IgD-negative memory B cell (primary cell): ENCODE data around the gene TMEM98. TPM values are rescaled to one million over a fixed set of nuclear protein-coding genes. Genes with fewer than 3 reads are reported as not detected.
"Not testable (repeated sequence)": the region's sequence is repeated elsewhere in the genome, so short reads cannot be mapped to it uniquely, and the experiment has no call there.

Experiments
- H3K27ac Mint-ChIP-seq, 3 donors: one replicate each; pipeline ENCODE4 v1.8.0; 2020 to 2022; ENCODE audit warnings: mild to moderate bottlenecking in 3 of 3, mixed read lengths in 3 of 3, moderate library complexity in 1 of 3
- H3K27me3 Mint-ChIP-seq: one replicate; pipeline ENCODE4 v1.8.0; 2021; ENCODE audit warnings: mixed read lengths
- H3K36me3 Mint-ChIP-seq: one replicate; pipeline ENCODE4 v1.8.0; 2020; ENCODE audit warnings: mild to moderate bottlenecking, mixed read lengths
- H3K4me1 Mint-ChIP-seq, 3 donors: one replicate each; pipeline ENCODE4 v1.8.0; 2020 to 2022; ENCODE audit warnings: mixed read lengths in 3 of 3, mild to moderate bottlenecking in 1 of 3
- H3K4me3 Mint-ChIP-seq, 4 donors: one replicate each; pipeline ENCODE4 v1.8.0; 2020 to 2022; ENCODE audit warnings: mild to moderate bottlenecking in 4 of 4, mixed read lengths in 4 of 4, moderate library complexity in 3 of 4
- H3K9me3 Mint-ChIP-seq, 3 donors: one replicate each; pipeline ENCODE4 v1.8.0; 2020 to 2021; ENCODE audit warnings: mixed read lengths in 3 of 3, mild to moderate bottlenecking in 1 of 3
- polyA plus RNA-seq: library from polyadenylated mRNA; unstranded; fragments of 300-500 nt; fragmentation: Illumina TruSeq; gene quantifications from one replicate; pipeline ENCODE4 v1.2.3, GENCODE V29; 2021

TMEM98 gene
- polyA plus RNA-seq, 1 donor from 2014 or later = not detected

DNA sequence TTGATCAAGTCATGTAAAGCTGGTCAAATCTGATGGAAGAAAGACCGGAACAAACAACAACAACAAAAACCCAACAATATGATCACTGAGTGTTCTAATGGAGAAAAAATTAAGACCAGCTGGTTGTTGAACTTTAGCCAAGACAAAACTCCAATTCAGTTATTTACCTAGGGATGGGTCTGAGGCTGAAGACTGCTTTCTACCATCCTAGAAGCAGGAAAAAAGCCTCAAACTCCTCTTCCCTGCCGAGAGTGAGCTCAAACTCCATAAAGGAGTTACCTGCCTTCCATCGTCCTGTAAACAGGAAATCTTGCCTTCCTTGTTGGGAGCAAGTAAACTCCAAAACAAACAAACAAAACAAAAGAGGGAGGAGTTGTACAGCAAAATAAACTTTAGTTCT is 23.1 kb upstream of the TMEM98 start:
- Mint-ChIP-seq H3K4me3 (no peak overlapping the region), H3K27me3 (peaks cover 9% of the 10 kb centered on the region), H3K36me3 (no peaks in the 10 kb centered on the region), H3K9me3 (no peaks in the 10 kb centered on the region), H3K27ac (peak overlapping the region in 1 of 3 donors; percentile 36), H3K4me1 (peaks cover 0 to 4% (median 0%) of the 10 kb centered on the region in 3 donors)

GRCh38 chr17:32907583-32907982 is 20.4 kb upstream of the TMEM98 start:
- peaks cover 0 to 5% (median 0%) of the 10 kb centered on the region in 3 donors for H3K4me1 Mint-ChIP-seq
- no peaks in the 10 kb centered on the region for H3K9me3 Mint-ChIP-seq
- H3K36me3 Mint-ChIP-seq = no peaks in the 10 kb centered on the region
- no peak overlapping the region for H3K27ac Mint-ChIP-seq
- H3K4me3 Mint-ChIP-seq = no peak overlapping the region
- H3K27me3 Mint-ChIP-seq = peaks cover 7% of the 10 kb centered on the region

DNA sequence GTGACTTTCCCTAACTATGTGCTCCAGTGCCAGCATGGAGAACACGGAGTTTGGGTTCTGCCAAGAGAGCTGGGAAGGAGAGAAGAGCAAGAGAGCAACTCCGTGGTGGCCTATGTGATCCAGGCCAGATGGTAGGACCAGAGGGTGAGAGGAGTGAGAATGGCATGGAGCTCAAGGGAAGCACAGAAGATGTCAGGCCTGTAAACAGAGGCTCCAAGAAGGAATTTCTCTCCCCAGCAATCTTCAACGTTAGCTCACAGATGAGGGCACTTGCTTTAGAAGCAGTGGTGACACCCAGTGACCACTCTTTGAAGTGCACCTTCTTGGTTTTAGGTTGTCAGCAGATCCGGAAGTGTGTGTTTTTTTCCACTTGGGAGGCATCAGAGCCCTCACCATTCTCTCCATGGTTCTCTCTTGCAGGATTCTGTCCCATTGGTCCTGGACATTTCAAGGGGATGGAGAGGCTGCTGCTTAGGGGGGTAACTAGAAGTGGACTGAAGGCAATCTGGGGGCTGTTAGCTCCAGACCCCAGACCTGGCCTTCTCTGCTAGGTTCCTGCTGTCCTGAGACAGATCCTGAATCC is 18.1 kb upstream of the TMEM98 start:
- no peak overlapping the region for H3K4me3 Mint-ChIP-seq
- peaks cover 0 to 5% (median 0%) of the 10 kb centered on the region in 3 donors for H3K4me1 Mint-ChIP-seq
- no peaks in the 10 kb centered on the region for H3K9me3 Mint-ChIP-seq
- peaks cover 3% of the 10 kb centered on the region for H3K27me3 Mint-ChIP-seq
- no peak overlapping the region for H3K27ac Mint-ChIP-seq
- H3K36me3 Mint-ChIP-seq = no peaks in the 10 kb centered on the region

DNA sequence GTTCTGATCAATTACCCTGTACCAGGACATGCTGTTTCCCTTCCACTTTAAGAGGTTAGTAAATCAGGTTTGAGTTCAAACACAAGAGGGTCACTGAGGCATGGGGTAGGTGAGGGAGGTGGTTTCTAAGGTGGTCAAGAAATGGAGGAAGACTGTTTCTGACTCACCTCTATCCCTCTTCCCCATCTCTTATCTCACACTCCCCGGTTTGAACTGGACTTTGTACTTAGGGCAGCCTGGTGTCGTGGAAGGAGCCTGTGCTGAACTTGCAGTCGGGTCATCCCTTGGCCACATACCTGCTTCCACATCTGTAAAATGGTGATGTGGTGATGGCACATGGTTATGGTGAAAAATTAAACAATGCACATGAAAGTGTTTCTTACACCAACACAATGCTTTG is 17.2 kb upstream of the TMEM98 start:
- H3K27me3 Mint-ChIP-seq = peaks cover 3% of the 10 kb centered on the region
- H3K4me3 Mint-ChIP-seq = no peak overlapping the region
- H3K27ac Mint-ChIP-seq = no peak overlapping the region
- no peaks in the 10 kb centered on the region for H3K36me3 Mint-ChIP-seq
- H3K9me3 Mint-ChIP-seq = no peaks in the 10 kb centered on the region
- H3K4me1 Mint-ChIP-seq = peaks cover 0 to 5% (median 0%) of the 10 kb centered on the region in 3 donors

- H3K27me3 Mint-ChIP-seq = no peaks in the 10 kb centered on the region
- H3K36me3 Mint-ChIP-seq = no peaks in the 10 kb centered on the region
- H3K4me3 Mint-ChIP-seq = no peak overlapping the region
- H3K27ac Mint-ChIP-seq = no peak overlapping the region
- H3K9me3 Mint-ChIP-seq = no peaks in the 10 kb centered on the region
- peaks cover 0 to 5% (median 0%) of the 10 kb centered on the region in 3 donors for H3K4me1 Mint-ChIP-seq
Measured at GRCh38 chr17:32912218-32912897, 15.6 kb upstream of the TMEM98 start.

DNA sequence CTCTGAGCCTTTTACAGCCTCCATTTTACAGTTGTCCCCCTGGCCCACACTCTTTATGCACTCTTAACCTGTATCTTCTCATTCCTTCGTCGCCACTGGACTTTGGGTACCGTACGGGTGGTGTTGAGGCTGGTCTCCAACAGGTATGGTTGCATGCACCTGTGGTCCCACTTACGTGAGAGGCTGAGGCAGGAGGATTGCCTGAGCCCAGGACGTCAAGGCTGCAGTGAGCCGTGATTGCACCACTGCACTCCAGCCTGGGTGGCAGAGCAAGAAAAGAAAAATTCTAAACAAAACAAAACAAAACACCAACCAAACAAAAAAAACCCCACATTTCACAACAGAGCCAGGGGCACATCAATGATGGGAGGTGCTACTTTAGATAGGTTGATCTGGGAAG is 14.4 kb upstream of the TMEM98 start:
- Mint-ChIP-seq H3K4me3 (no peak overlapping the region), H3K36me3 (no peaks in the 10 kb centered on the region), H3K27ac (no peak overlapping the region), H3K4me1 (peaks cover 0 to 5% (median 0%) of the 10 kb centered on the region in 3 donors), H3K9me3 (no peaks in the 10 kb centered on the region), H3K27me3 (no peaks in the 10 kb centered on the region)

DNA sequence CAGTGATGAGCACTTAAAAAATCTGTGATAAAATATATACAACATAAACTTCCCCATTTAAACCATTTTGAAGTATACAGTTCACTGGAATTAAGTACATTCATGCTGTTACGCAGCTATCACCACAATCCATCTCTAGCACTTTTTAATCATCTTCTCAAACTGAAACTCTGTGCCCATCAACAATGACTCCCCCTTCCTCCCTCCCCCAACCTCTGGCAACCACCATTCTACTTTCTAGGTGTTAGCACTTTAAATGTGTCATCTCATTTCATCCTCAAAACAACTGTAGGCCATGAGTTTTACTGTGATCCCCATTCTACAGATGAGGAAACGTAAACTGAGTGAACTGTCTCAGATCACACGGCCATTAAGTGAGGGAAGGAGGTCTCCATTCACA is 13.8 kb upstream of the TMEM98 start:
- Mint-ChIP-seq H3K27me3 (no peaks in the 10 kb centered on the region), H3K4me3 (no peak overlapping the region)

GRCh38 chr17:32915245-32915644 is 12.7 kb upstream of the TMEM98 start:
- Mint-ChIP-seq H3K9me3 (no peaks in the 10 kb centered on the region), H3K4me1 (no peaks in the 10 kb centered on the region), H3K36me3 (no peaks in the 10 kb centered on the region), H3K27me3 (no peaks in the 10 kb centered on the region), H3K4me3 (no peak overlapping the region), H3K27ac (no peak overlapping the region)

More for the DNA sequence above, 13.8 kb upstream of the TMEM98 start:
- no peak overlapping the region for H3K27ac Mint-ChIP-seq
- peaks cover 0 to 5% (median 0%) of the 10 kb centered on the region in 3 donors for H3K4me1 Mint-ChIP-seq
- H3K9me3 Mint-ChIP-seq = no peaks in the 10 kb centered on the region
- H3K36me3 Mint-ChIP-seq = no peaks in the 10 kb centered on the region

GRCh38 chr17:32916134-32916533 is 11.8 kb upstream of the TMEM98 start:
- peak overlapping the region in 1 of 3 donors; percentile 24 for H3K27ac Mint-ChIP-seq
- H3K27me3 Mint-ChIP-seq = no peaks in the 10 kb centered on the region
- no peak overlapping the region for H3K4me3 Mint-ChIP-seq
- no peaks in the 10 kb centered on the region for H3K9me3 Mint-ChIP-seq
- no peaks in the 10 kb centered on the region for H3K4me1 Mint-ChIP-seq
- no peaks in the 10 kb centered on the region for H3K36me3 Mint-ChIP-seq

DNA sequence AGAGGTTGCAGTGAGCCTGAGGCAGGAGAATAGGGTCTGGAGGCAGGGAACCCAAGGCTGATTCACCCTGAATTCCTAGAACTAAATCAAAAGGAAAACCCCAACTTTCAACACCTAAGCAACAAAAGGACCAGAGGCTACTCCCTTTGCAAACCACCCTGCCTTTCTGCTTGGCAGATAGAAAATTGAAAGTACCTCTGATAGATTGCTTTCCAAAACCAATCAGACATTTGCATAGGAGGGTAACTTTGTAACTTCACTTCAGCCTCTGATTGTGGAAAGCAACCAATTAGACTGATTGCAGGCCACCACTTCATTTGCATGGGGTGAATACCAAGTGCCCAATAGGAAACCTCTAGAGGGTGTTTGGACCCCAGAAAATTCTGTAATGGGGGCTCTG is 10.9 kb upstream of the TMEM98 start:
- Mint-ChIP-seq H3K36me3 (no peaks in the 10 kb centered on the region), H3K27me3 (no peaks in the 10 kb centered on the region)

DNA sequence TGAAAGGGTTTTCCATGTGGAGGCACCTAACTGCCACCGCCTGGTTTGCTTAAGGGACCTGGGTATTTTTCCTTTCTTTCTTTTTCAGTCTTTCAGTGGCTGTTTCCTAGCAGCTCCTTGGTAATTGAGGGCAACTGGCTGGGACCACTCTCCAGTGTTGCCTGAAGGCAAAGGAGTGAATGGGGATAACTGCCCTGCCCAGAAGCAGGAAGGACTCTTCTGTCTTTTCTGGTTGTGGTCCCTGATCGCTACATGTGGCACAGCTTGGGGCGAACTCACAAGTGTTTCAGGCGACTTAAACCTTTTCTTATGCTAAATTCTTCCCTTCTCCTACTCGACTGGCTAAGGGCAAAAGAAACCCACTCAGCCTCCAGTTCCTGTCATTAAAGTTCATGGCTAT is 10.1 kb upstream of the TMEM98 start:
- H3K4me1 Mint-ChIP-seq = no peaks in the 10 kb centered on the region
- H3K9me3 Mint-ChIP-seq = no peaks in the 10 kb centered on the region
- no peak overlapping the region for H3K4me3 Mint-ChIP-seq
- H3K36me3 Mint-ChIP-seq = no peaks in the 10 kb centered on the region
- H3K27me3 Mint-ChIP-seq = no peaks in the 10 kb centered on the region
- H3K27ac Mint-ChIP-seq = no peak overlapping the region

More for the DNA sequence above, 10.9 kb upstream of the TMEM98 start:
- Mint-ChIP-seq H3K27ac (no peak overlapping the region), H3K4me1 (no peaks in the 10 kb centered on the region), H3K9me3 (no peaks in the 10 kb centered on the region), H3K4me3 (no peak overlapping the region)

- not testable (repeated sequence) for H3K27ac Mint-ChIP-seq, H3K4me1 Mint-ChIP-seq, H3K4me3 Mint-ChIP-seq, H3K9me3 Mint-ChIP-seq, H3K27me3 Mint-ChIP-seq, H3K36me3 Mint-ChIP-seq
Measured at GRCh38 chr17:32919876-32920275, 8.1 kb upstream of the TMEM98 start.

DNA sequence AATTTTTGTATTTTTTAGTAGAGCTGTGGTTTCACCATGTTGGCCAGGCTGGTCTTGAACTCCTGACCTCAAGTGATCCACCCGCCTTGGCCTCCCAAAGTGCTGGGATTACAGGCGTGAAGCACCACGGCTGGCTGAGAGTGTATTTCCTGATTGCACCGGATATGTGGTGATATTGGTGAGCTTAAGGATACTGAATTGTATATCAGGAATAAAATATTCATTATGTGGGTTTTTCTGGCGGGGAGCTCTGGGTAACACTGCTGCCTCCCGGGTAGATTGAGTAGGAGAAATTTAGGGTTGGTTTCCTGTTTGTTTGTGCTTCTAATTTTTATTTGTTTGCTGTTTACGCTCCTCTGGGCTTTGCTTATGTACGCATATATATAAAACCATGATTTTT is 7.7 kb upstream of the TMEM98 start:
- Mint-ChIP-seq H3K4me3 (no peak overlapping the region), H3K4me1 (no peaks in the 10 kb centered on the region), H3K9me3 (no peaks in the 10 kb centered on the region), H3K27me3 (no peaks in the 10 kb centered on the region), H3K36me3 (no peaks in the 10 kb centered on the region), H3K27ac (no peak overlapping the region)

DNA sequence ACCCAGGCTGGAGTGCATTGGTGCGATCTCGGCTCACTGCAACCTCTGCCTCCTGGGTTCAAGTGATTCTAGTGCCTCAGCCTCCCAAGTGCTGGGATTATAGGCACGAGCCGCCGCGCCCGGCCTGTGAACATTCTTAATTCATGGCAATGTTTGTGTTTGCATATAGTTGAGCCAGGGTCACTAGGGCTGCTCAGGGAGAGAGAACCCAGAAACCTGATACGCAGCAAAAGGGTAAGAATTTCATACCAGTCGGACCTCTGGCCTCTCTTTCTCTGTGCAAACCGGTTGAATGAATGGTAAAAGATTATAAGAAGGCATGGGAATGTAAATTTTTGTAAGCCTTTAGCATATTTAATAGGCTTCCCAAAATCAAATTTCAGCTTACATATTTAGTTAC is 6.9 kb upstream of the TMEM98 start:
- no peaks in the 10 kb centered on the region for H3K9me3 Mint-ChIP-seq
- no peaks in the 10 kb centered on the region for H3K4me1 Mint-ChIP-seq
- H3K27ac Mint-ChIP-seq = no peak overlapping the region
- H3K4me3 Mint-ChIP-seq = no peak overlapping the region
- H3K36me3 Mint-ChIP-seq = no peaks in the 10 kb centered on the region
- H3K27me3 Mint-ChIP-seq = no peaks in the 10 kb centered on the region

DNA sequence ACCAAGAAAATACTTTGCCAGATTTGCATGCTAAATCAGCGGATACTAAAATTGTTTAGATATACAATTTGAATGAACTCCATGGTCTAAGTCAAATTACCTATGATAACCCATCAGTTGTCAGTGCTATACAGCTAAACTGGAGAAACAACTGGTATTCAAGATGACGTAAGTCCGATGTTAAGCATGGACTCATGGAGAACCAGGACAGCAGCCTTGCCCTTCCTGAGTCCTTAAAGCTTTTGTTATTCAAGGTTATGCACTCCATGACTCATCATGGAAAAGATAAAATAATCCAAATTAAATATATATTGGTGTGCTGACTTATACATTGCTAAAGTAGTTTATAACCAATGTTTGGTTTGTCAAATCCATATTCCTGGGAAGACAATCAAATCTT is 4.0 kb upstream of the TMEM98 start:
- not testable (repeated sequence) for H3K4me1 Mint-ChIP-seq, H3K9me3 Mint-ChIP-seq, H3K36me3 Mint-ChIP-seq, H3K27ac Mint-ChIP-seq, H3K27me3 Mint-ChIP-seq, H3K4me3 Mint-ChIP-seq

DNA sequence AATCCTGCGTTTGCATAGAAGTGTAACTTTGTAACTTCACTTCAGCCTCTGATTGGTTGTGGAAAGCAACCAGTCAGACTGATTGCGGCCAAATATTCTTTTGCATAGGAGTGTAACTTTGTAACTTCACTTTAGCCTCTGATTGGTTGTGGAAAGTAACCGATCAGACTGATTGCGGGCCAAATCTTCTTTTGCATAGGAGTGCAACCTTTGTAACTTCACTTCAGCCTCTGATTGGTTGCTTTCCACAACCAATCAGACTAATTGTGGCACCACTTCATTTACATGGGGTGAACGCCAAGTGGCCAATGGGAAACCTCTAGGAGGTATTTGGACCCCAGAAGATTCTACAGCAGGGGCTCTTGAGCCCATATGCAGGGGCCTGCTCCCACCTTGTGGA is 1.8 kb upstream of the TMEM98 start:
- no peaks in the 10 kb centered on the region for H3K36me3 Mint-ChIP-seq
- H3K4me1 Mint-ChIP-seq = peaks cover 0 to 4% (median 3%) of the 10 kb centered on the region in 3 donors
- H3K27ac Mint-ChIP-seq = no peak overlapping the region
- H3K9me3 Mint-ChIP-seq = no peaks in the 10 kb centered on the region
- peaks cover 21% of the 10 kb centered on the region for H3K27me3 Mint-ChIP-seq
- no peak overlapping the region for H3K4me3 Mint-ChIP-seq
